Measurements from ENCODE around the gene TNN. TPM values are rescaled to one million over a fixed set of nuclear protein-coding genes. Genes with fewer than 3 reads are reported as not detected.

Gene TNN
- total and polyA plus RNA-seq, 7 donors: 0.03 to 0.36 (median 0.28) TPM; not detected in 2

GRCh38 chr1:175045519-175045918 lies 22.1 kb upstream of the TNN start:
- intact Hi-C loops (cut with DNase I): no loop called here
- no peaks in the 10 kb centered on the region for H3K9me3 ChIP-seq
- H3K27me3 ChIP-seq: no peaks in the 10 kb centered on the region
- no peak for DNase-seq
- H3K36me3 ChIP-seq: no peaks in the 10 kb centered on the region
- TF ChIP-seq EP300 (IDR thresholded peaks at IDR 0.05): no peak
- no peak for TF ChIP-seq POLR2A (IDR thresholded peaks at IDR 0.05)
- no peak for TF ChIP-seq POLR2AphosphoS5 (IDR thresholded peaks at IDR 0.05)
- TF ChIP-seq CTCF (IDR thresholded peaks at IDR 0.05): no peak
- peaks cover 0 to 5% (median 0%) of the 10 kb centered on the region in 4 donors for H3K4me1 ChIP-seq
- 96 to 97% methylated on average over 32 of the region's 32 CpGs for WGBS, 2 donors
- H3K4me3 ChIP-seq: no peak overlapping the region
- no peak overlapping the region for H3K27ac ChIP-seq

DNA sequence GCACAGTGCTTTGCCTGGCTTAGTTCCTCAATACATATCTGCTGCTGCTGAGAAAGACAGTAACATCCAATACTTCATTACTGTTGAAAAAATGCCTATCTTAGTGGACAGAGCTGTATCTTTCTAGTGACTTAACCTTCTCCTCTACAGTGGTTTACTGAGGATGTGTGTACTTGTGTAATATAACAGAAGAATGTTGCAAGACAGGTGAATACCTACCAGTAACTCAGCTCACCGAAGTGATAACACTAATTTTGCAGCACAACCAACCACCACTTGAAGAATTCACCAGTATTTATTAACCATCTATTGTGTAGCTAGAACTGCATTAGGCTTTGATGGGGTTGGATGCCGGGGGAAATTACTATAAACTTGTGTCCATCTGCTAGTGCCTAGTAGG lies 16.6 kb upstream of the TNN start:
- 84 to 90% methylated on average over 2 of the region's 2 CpGs for WGBS, 2 donors
- no peak for DNase-seq
- no peaks in the 10 kb centered on the region for H3K4me1 ChIP-seq
- H3K27ac ChIP-seq: no peak overlapping the region
- H3K9me3 ChIP-seq: no peaks in the 10 kb centered on the region
- no peaks in the 10 kb centered on the region for H3K27me3 ChIP-seq
- TF ChIP-seq POLR2A (IDR thresholded peaks at IDR 0.05): no peak
- no peak for TF ChIP-seq POLR2AphosphoS5 (IDR thresholded peaks at IDR 0.05)
- TF ChIP-seq EP300 (IDR thresholded peaks at IDR 0.05): no peak
- TF ChIP-seq CTCF (IDR thresholded peaks at IDR 0.05): no peak
- no peak overlapping the region for H3K4me3 ChIP-seq
- intact Hi-C loops (cut with DNase I): no loop called here
- no peaks in the 10 kb centered on the region for H3K36me3 ChIP-seq

DNA sequence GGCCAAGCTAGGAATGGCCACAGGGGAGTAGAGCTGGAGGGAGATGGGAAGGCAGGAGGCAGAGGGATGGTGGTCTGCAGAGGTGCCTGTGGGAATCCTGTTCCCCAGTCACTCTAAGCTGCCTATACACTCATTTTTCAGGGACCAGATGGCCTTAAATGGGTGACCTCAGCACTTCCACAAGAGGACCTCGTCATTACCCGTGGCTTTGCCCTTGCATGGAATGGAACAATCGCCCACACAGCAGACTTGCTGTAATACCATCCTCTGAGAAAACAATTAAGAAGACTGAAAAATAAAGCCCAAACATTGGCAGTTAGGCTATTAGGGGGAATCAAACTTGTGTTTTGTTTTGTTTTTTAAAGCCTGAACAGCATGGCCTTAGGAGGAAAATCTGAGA lies 12.9 kb upstream of the TNN start:
- Histone ChIP-seq H3K27me3 (no peaks in the 10 kb centered on the region), H3K27ac (no peak overlapping the region), H3K4me1 (no peaks in the 10 kb centered on the region), H3K9me3 (no peaks in the 10 kb centered on the region), H3K36me3 (no peaks in the 10 kb centered on the region), H3K4me3 (no peak overlapping the region)
- TF ChIP-seq EP300 (IDR thresholded peaks at IDR 0.05) (no peak), POLR2A (IDR thresholded peaks at IDR 0.05) (no peak), POLR2AphosphoS5 (IDR thresholded peaks at IDR 0.05) (no peak), CTCF (IDR thresholded peaks at IDR 0.05) (no peak)
- intact Hi-C loops (cut with DNase I): no loop called here
- DNase-seq: no peak
- 81 to 86% methylated on average over 3 of the region's 3 CpGs for WGBS, 2 donors

DNA sequence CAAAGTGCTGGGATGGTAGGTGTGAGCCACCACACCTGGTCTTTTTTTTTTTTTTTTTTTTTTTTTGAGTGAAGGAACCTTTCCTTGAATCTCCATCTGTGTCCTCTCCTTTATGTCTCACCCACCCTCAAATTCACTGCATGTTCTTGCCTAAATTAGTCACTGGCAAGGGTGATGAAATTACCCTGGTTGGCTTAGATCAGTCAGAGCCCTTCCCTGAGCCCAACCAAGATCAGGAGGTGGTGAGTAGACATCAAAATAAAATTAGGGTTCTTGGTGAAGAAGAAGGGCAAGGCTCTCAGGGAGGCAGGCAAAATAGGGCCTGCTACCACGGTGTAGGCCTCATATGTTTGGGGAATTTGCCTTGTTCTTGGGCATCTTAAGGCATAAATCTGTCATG lies 5.3 kb upstream of the TNN start:
- Histone ChIP-seq H3K4me3 (no peak overlapping the region), H3K36me3 (no peaks in the 10 kb centered on the region), H3K27ac (no peak overlapping the region), H3K27me3 (no peaks in the 10 kb centered on the region), H3K4me1 (no peaks in the 10 kb centered on the region), H3K9me3 (no peaks in the 10 kb centered on the region)
- intact Hi-C loops (cut with DNase I): no loop called here
- no peak for DNase-seq
- TF ChIP-seq POLR2AphosphoS5 (IDR thresholded peaks at IDR 0.05) (no peak), EP300 (IDR thresholded peaks at IDR 0.05) (no peak), CTCF (IDR thresholded peaks at IDR 0.05) (no peak), POLR2A (IDR thresholded peaks at IDR 0.05) (no peak)
- 39 to 49% methylated on average over 1 of the region's 1 CpG for WGBS, 2 donors

- Histone ChIP-seq H3K27me3 (no peaks in the 10 kb centered on the region), H3K4me1 (no peaks in the 10 kb centered on the region), H3K4me3 (no peak overlapping the region), H3K36me3 (no peaks in the 10 kb centered on the region), H3K27ac (no peak overlapping the region), H3K9me3 (no peaks in the 10 kb centered on the region)
- WGBS, 2 donors: 52 to 74% methylated on average over 2 of the region's 2 CpGs
- intact Hi-C loops (cut with DNase I): no loop called here
- DNase-seq: no peak
- TF ChIP-seq CTCF (IDR thresholded peaks at IDR 0.05) (no peak), POLR2A (IDR thresholded peaks at IDR 0.05) (no peak), POLR2AphosphoS5 (IDR thresholded peaks at IDR 0.05) (no peak), EP300 (IDR thresholded peaks at IDR 0.05) (no peak)
Measured at GRCh38 chr1:175062858-175063257, 4.8 kb upstream of the TNN start.

Measured in sigmoid colon (tissue), 7 donors.